GM21526 (cell line): ENCODE results near the gene CACNA1E.

Source experiments
- ATAC-seq: cut with Tn5 transposase; IDR thresholded peaks from one replicate; pipeline ENCODE4 v1.9.1; 2021; ENCODE audit warnings: moderate library complexity; ENCODE audit not compliant: unreplicated experiment, low FRiP score

CACNA1E gene

GRCh38 chr1:181746224-181746623, 262.9 kb downstream of the CACNA1E start:
- no peak for ATAC-seq

DNA sequence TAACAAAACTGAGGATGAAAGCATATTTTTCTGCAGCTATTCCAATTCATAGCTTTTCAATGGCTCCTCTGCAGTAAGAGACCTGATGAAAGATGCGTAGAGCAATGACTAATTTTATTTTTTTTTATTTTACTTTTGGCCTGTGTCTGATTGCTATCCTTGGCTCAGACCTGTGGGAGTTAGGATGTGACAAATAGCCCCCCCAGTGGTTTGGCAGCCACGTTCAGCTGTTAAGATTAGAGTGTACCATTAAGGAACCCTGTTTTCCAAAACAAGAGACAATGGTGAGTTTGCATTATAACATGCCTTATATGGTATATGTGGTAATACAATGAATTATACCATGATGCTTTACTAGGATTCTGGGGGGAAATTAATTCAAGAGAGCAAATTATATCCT, 264.7 kb downstream of the CACNA1E start:
- no peak for ATAC-seq

DNA sequence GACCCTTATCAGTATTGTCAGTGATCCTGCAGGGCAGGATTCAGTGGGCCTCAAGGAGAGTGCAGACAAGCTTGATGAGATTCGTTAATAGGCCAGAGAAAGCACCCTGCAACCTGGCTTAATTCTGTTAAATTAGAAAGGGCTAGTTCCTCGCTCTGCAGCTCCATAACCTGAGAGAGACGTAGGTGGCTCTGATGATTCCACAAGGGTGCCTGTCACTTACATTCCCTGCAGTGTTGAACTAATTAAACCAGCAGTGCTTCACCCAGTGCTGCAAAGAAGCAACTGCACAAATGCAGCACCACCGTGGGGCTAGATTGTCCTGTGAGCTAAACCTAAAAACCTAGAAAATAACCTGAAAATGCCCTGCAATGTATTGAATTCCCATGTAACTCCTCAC, 270.8 kb downstream of the CACNA1E start:
- no peak for ATAC-seq

DNA sequence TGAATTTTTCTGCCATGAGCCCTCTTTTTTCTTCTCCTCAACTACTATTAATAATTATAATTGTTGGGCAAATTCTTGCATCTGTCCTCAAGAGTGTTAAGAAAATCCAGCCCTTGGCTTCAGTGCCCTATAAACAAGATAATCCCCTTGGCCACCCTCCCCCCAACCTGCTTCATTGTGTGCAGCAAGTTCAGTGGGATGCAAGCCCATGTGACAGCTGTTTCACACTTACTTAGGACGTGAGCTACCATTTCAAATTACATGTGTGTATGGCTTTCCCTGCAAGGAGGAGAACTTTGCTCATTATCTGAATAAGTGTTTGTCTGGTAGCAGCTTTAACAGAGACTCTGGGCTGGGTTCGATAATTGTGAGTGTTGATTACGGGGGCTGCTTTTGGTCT, 276.2 kb downstream of the CACNA1E start:
- no peak for ATAC-seq

GRCh38 chr1:181763736-181764135, 280.4 kb downstream of the CACNA1E start:
- ATAC-seq: no peak

GRCh38 chr1:181765451-181766026, 282.2 kb downstream of the CACNA1E start:
- ATAC-seq: no peak

GRCh38 chr1:181767001-181767708, 283.8 kb downstream of the CACNA1E start:
- no peak for ATAC-seq

DNA sequence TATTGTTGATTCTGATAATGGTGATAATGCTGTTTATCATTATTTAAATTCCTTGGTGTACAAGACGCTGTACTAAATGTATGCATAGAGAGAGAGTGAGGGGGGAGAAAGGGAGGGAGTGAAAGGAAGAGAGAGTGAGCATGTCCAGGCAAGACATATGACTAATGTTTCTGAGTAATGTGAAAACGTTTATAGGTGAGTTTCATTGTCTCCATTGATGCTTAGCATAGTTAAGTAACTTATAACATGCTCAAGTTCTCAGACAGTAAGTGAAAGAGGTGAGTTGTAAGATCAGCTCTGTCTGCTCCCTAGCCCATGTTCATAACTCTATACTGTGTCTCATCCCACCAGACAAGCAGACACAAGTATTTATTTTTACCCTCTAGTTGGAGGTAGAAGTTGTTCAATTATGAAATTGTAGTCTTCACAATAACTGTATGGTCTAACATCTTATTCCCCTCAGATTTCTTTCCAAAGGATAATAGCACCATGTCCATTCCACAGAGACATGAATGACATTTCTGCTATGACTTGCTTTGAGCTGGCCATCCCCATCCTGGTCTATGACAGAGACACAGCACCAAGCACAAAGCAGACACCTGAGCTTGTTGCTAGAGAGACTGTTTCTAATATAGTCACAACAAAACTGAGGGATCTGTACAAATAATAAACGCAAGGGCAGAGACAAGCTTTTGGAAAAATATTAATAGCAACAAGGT, 285.1 kb downstream of the CACNA1E start:
- no peak for ATAC-seq

- ATAC-seq: no peak
Measured at GRCh38 chr1:181768930-181769280, 285.6 kb downstream of the CACNA1E start.

DNA sequence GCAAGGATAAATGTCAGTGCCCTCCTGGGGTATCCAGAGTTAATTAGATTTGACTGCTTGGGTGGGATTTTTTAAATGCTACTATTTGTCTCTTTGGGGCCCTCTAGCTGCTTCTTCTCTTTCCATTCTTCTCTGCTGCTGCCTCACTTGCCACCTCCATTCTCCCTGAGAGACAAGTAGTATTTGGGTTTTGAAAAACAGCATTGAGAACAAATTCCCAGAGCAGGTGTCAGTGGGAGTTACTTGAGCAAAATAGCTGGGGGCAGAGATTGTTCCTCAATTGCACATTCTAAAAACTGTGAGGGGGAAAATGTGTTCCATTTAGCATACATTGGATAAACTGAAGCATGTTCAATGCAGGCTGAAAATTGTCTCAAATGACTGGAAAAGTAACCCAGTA, 286.5 kb downstream of the CACNA1E start:
- ATAC-seq: no peak

- ATAC-seq: no peak
Measured at GRCh38 chr1:181772714-181773113, 289.4 kb downstream of the CACNA1E start.

DNA sequence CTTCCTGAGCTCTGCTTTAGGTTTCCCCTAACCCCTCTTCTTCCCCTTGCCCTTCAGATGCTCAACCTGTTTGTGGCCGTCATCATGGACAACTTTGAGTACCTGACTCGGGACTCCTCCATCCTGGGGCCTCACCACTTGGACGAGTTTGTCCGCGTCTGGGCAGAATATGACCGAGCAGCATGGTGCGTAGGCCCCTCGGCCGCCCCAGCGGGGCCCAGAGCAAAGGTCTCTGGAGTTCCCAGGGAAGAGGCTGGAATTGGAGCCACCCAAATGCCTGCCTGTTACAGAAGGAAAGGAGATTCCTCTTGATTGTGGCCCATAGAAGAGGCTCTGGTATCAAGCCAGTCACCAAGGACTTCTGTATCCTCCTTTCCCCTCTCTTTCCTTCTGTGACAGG, 292.7 kb downstream of the CACNA1E start:
- no peak for ATAC-seq

GRCh38 chr1:181777286-181777685, 294.0 kb downstream of the CACNA1E start:
- ATAC-seq: no peak

- no peak for ATAC-seq
Measured at GRCh38 chr1:181777812-181778211, 294.5 kb downstream of the CACNA1E start.

DNA sequence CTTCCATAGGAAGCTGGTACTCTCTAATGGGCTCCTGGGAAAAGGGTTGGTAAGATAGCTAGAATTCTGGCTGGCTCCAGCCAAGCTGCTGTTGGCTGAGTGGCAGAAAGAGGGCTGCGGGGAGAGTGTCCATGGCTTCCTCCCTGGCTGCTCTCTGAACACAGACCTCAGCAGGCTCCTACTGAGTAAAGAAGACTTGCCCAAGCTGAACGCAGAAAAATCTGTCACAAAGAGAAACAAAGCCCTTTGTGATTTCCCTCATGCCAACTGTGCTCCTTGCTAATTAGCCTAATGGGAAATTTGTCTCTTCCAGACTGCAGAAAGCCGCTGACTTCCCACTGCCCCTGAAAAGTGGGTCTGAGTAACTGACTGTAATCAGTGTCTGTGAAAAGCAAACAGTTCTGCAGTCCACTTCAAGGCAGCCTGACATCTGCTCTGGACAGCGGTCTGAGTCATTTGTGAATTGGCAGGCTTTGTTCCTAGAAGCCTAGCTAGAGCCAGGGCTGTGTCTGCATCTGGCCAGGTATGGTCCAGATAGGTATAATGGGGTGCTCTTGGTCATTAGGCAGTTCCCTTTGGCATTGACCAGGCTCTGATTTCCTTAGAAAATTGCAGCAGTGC, 295.4 kb downstream of the CACNA1E start:
- no peak for ATAC-seq

DNA sequence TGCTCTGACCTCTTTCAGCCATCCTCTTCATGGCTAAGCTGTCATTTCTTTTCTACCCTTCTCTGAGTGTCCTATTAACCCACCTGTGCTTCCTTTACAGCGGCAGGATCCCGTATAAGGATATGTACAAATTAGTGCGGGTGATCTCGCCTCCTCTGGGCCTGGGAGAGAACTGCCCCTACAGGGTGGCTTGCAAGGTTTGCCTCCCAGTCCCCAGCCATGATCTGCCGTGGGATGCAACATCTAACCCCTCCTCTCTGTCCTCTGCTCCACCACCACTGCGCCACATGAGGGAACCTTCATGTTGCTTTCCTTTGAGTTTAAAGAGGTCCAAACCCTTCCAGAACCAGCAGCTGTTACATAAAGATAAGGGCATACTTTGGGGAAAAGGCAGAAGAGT, 296.0 kb downstream of the CACNA1E start:
- no peak for ATAC-seq

- no peak for ATAC-seq
Measured at GRCh38 chr1:181783208-181783607, 299.9 kb downstream of the CACNA1E start.

DNA sequence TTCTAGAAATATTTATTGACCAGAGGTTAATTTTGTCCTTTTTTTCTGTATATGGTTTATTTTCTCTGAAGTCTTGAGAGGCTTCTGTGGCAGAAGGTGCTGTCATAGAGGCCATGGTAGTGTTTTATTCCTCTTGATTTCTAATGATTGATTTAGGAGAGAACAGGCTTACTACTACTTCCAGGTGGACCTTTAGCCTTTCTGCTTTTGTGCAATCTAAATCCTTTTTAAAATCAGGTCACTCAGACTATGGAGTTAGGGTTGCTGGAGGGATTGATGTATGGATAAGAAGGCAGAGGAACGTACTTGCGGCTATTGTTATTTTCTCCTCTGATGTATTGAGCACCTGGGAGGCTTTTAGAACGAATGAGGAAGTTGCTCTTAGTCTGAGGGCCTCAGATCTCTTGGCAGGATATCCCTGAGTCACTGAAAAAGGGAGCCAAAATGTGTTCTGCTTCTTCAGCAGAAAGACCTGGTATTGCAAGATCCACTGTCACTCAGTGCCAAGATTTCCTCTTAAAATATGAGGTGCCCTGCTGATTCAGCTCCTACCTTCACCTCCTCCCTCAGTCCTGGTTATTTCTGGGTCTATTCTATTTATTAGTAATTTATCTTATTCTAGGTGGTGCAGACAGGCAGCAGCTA, 300.8 kb downstream of the CACNA1E start:
- no peak for ATAC-seq

DNA sequence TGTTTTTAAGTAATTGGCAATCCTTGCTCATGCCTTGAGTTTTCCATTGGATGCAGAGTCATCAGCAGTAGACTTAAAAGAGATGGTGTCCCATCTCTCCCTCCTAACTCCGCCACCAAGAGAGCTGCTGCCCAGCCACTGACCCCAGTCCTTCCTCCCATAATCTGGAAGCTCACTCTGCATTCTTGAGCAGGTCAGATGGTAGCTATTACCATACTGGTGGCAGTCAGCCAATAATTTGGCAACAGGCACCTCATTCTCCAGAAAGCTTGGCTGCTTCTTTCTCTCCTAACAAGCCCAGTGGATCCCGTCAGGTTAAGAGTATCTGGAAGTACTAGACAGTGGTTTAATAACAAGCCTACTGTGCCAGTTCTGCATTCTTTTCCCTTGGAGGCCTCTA, 306.1 kb downstream of the CACNA1E start:
- no peak for ATAC-seq

DNA sequence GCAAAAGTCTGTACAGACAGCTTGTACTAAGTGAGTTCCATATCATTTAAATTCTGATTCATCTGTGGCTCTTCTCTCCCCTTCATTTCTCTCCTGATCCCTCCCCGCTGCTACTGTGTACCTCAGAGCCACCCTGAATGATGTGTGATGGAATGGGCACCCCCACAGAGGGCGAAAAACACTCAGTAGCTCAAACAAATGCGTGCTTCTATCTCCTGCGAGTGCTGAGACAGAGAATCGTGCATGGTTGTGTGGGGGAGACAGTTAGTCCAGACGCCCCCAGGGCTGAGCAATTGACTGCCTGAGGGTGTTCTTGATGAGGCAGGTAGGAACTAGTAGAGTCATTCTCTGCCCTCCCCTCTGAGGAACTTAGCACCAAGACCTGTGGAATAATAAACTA, 308.4 kb downstream of the CACNA1E start:
- ATAC-seq: no peak

- ATAC-seq: no peak
Measured at GRCh38 chr1:181793831-181794230, 310.5 kb downstream of the CACNA1E start.
